Ishikawa (cell line): ENCODE measurements around the gene ANKUB1.

Experiments used
- CEBPB ChIP-seq: IDR thresholded peaks from 2 replicates; pipeline ENCODE4 v1.6.1; 2012
- CREB1 ChIP-seq: IDR thresholded peaks from 2 replicates; pipeline ENCODE4 v1.6.1; 2012; ENCODE audit warnings: low read depth
- EGR1 ChIP-seq: IDR thresholded peaks from 2 replicates; pipeline ENCODE4 v1.6.1; 2012
- EP300 ChIP-seq: IDR thresholded peaks from 2 replicates; pipeline ENCODE4 v1.6.1; 2012; ENCODE audit warnings: borderline replicate concordance
- FOXM1 ChIP-seq: IDR thresholded peaks from 2 replicates; pipeline ENCODE4 v1.6.1; 2012; ENCODE audit warnings: low read depth, borderline replicate concordance
- MAX ChIP-seq: IDR thresholded peaks from 2 replicates; pipeline ENCODE4 v1.6.1; 2012
- NFIC ChIP-seq: IDR thresholded peaks from 2 replicates; pipeline ENCODE4 v1.6.1; 2012
- RAD21 ChIP-seq: IDR thresholded peaks from 2 replicates; pipeline ENCODE4 v1.6.1; 2012; ENCODE audit warnings: low read depth
- REST ChIP-seq: IDR thresholded peaks from 2 replicates; pipeline ENCODE4 v1.6.1; 2012; ENCODE audit warnings: low read depth, mild to moderate bottlenecking
- TAF1 ChIP-seq: IDR thresholded peaks from 2 replicates; pipeline ENCODE4 v1.6.1; 2012; ENCODE audit warnings: low read depth, mild to moderate bottlenecking
- TCF12 ChIP-seq: IDR thresholded peaks from 2 replicates; pipeline ENCODE4 v1.6.1; 2012; ENCODE audit warnings: low read depth
- TEAD4 ChIP-seq: IDR thresholded peaks from 2 replicates; pipeline ENCODE4 v1.6.1; 2012
- USF1 ChIP-seq: IDR thresholded peaks from 2 replicates; pipeline ENCODE4 v1.6.1; 2012
- YY1 ChIP-seq: IDR thresholded peaks from 2 replicates; pipeline ENCODE4 v1.6.1; 2012; ENCODE audit warnings: low read depth
- ZBTB7A ChIP-seq: IDR thresholded peaks from 2 replicates; pipeline ENCODE4 v1.6.1; 2012; ENCODE audit warnings: low read depth

Gene ANKUB1

GRCh38 chr3:149776170-149776569, 16.2 kb downstream of the ANKUB1 start:
- TF ChIP-seq MAX (no peak), TEAD4 (no peak)

GRCh38 chr3:149772861-149773260, 19.5 kb downstream of the ANKUB1 start:
- TF ChIP-seq USF1 (no peak), EP300 (no peak), CEBPB (no peak), TEAD4 (no peak), CREB1 (no peak), NFIC (no peak), TAF1 (no peak), RAD21 (no peak), EGR1 (no peak), ZBTB7A (no peak), REST (no peak), TCF12 (no peak), YY1 (no peak), MAX (no peak), FOXM1 (no peak)

- TF ChIP-seq RAD21: peak; percentile 73
- TF ChIP-seq TAF1: no peak
These were observed 20.6 kb downstream of the ANKUB1 start for GRCh38 chr3:149771652-149772271.

- no peak for TF ChIP-seq EP300
- no peak for TF ChIP-seq CREB1
- no peak for TF ChIP-seq TEAD4
- no peak for TF ChIP-seq FOXM1
- TF ChIP-seq ZBTB7A: no peak
- no peak for TF ChIP-seq EGR1
- TF ChIP-seq TAF1: no peak
- no peak for TF ChIP-seq RAD21
- no peak for TF ChIP-seq MAX
- no peak for TF ChIP-seq YY1
These were observed 22.1 kb downstream of the ANKUB1 start for GRCh38 chr3:149770246-149770645.

- TF ChIP-seq TCF12: no peak
- no peak for TF ChIP-seq CEBPB
- TF ChIP-seq TEAD4: no peak
- TF ChIP-seq USF1: no peak
- no peak for TF ChIP-seq REST
- TF ChIP-seq RAD21: no peak
- no peak for TF ChIP-seq YY1
- no peak for TF ChIP-seq EGR1
- no peak for TF ChIP-seq EP300
- TF ChIP-seq NFIC: no peak
- TF ChIP-seq TAF1: no peak
- TF ChIP-seq MAX: no peak
- TF ChIP-seq FOXM1: no peak
- TF ChIP-seq CREB1: no peak
- no peak for TF ChIP-seq ZBTB7A
These were observed 23.6 kb downstream of the ANKUB1 start for GRCh38 chr3:149768704-149769103.

GRCh38 chr3:149767720-149768119, 24.6 kb downstream of the ANKUB1 start:
- TF ChIP-seq TEAD4 (no peak), TAF1 (no peak), CREB1 (no peak), TCF12 (no peak), RAD21 (no peak), NFIC (no peak)
